Peyer's patch (tissue), 4 donors: ENCODE data around the gene SULF2.

ENCODE experiments used
- CTCF ChIP-seq, 6 experiments: fragments of 450-650 bp in 4 of 6; fragments of 200-600 bp in 2 of 6; sonication (generic) in 1 of 6; IDR thresholded peaks; one replicate each; pipeline ENCODE4 v1.5.1; 2017 to 2019; ENCODE audit warnings: antibody characterized with exemption in 6 of 6, mild to moderate bottlenecking in 3 of 6, moderate library complexity in 1 of 6
- POLR2A ChIP-seq, 2 donors: fragments of 450-650 bp; IDR thresholded peaks; one replicate each; pipeline ENCODE4 v1.5.1; 2017; ENCODE audit warnings: antibody characterized with exemption in 2 of 2, mild to moderate bottlenecking in 2 of 2, moderate library complexity in 2 of 2

DNA sequence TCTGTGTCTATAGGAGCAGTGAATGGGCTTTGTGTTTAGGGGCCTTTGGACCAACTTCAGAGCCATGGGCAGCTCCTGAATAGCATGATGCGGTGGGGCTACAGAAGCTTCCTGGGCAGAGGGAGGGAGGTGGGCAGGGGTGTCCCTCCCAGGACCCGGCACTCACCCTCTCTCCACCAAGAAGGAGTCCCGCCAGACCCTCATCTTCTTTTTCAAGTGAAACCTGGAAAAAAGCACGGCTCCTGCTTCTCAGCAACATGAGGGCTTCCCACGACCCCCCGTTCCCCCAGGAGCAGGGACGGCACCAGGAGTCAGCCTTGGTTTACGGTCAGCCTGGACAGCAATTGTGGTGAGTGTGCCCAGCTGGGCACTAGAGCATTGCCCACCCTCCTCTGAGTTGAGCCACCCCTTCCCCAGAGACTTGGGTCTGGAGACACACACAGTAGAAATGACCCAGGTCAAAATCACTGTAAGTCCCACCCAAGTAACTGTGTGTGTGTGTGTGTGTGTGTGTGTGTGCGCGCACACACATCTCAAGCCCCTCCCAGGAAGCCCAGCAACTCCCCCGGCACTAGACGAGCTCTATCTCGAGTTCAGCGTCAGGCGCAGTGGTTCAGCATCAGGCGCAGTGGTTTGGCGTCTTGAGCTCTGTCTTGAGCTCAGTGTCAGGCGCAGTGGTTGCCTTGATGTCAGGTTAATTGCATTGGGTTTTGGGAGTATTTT, 108.2 kb downstream of the SULF2 start:
- TF ChIP-seq CTCF (IDR thresholded peaks at IDR 0.05) (no peak), POLR2A (IDR thresholded peaks at IDR 0.05) (no peak)
